Vagina (tissue), 2 donors: ENCODE data around the gene MRPS34. TPM values are rescaled to one million over a fixed set of nuclear protein-coding genes. Genes with fewer than 3 reads are reported as not detected.

Source experiments
- DNase-seq, 2 donors: peaks; one replicate each; pipeline ENCODE4 v3.0.0-alpha.2; 2017; ENCODE audit errors: extremely low spot score in 2 of 2
- H3K27ac ChIP-seq: fragments of 200-600 bp; sonication (generic); one replicate; pipeline ENCODE4 v1.5.1; 2019
- H3K27me3 ChIP-seq: fragments of 200-600 bp; sonication (generic); one replicate; pipeline ENCODE4 v1.5.1; 2019
- H3K36me3 ChIP-seq, 2 donors: fragments of 200-600 bp; sonication (generic); one replicate each; pipeline ENCODE4 v1.5.1; 2017 to 2019
- H3K4me1 ChIP-seq: fragments of 200-600 bp; sonication (generic); one replicate; pipeline ENCODE4 v1.5.1; 2019
- H3K4me3 ChIP-seq, 2 donors: fragments of 200-600 bp; sonication (generic); 1 replicate in 1 of 2; 2 replicates in 1 of 2; pipeline ENCODE4 v1.5.1; 2016 to 2019
- H3K9me3 ChIP-seq: fragments of 200-600 bp; sonication (generic); one replicate; pipeline ENCODE4 v1.5.1; 2019
- POLR2A ChIP-seq, 2 donors: fragments of 450-650 bp; IDR thresholded peaks; one replicate each; pipeline ENCODE4 v1.6.1; 2017; ENCODE audit warnings: antibody characterized with exemption in 2 of 2, mild to moderate bottlenecking in 2 of 2, moderate library complexity in 2 of 2
- POLR2AphosphoS5 ChIP-seq, 2 donors: sonication (generic); formaldehyde crosslinking; IDR thresholded peaks; one replicate each; pipeline ENCODE4 v1.9.0; 2017; ENCODE audit warnings: antibody characterized with exemption in 2 of 2, mild to moderate bottlenecking in 2 of 2, low read depth in 1 of 2; ENCODE audit not compliant: insufficient read depth in 1 of 2
- intact Hi-C: fragments of 100-400 bp; cut with DNase I; formaldehyde crosslinking; loops from one replicate; pipeline ENCODE4 v1.15.1; 2023
- total RNA-seq: library from RNA; depleted of rRNA; stranded (reverse); fragments of >200 nt; gene quantifications from one replicate; pipeline ENCODE4 v1.2.3, GENCODE V29; 2016
- TF ChIP-seq, protein P1 (sequence below), 3 experiments: fragments of 450-650 bp in 2 of 3; fragments of 200-600 bp in 1 of 3; sonication (generic) in 1 of 3; IDR thresholded peaks; one replicate each; pipeline ENCODE4 v1.5.1; 2017 to 2019; ENCODE audit warnings: antibody characterized with exemption in 3 of 3, mild to moderate bottlenecking in 2 of 3, moderate library complexity in 2 of 3

Gene MRPS34
- total RNA-seq, 1 donor from 2014 or later = 89.6 TPM

DNA sequence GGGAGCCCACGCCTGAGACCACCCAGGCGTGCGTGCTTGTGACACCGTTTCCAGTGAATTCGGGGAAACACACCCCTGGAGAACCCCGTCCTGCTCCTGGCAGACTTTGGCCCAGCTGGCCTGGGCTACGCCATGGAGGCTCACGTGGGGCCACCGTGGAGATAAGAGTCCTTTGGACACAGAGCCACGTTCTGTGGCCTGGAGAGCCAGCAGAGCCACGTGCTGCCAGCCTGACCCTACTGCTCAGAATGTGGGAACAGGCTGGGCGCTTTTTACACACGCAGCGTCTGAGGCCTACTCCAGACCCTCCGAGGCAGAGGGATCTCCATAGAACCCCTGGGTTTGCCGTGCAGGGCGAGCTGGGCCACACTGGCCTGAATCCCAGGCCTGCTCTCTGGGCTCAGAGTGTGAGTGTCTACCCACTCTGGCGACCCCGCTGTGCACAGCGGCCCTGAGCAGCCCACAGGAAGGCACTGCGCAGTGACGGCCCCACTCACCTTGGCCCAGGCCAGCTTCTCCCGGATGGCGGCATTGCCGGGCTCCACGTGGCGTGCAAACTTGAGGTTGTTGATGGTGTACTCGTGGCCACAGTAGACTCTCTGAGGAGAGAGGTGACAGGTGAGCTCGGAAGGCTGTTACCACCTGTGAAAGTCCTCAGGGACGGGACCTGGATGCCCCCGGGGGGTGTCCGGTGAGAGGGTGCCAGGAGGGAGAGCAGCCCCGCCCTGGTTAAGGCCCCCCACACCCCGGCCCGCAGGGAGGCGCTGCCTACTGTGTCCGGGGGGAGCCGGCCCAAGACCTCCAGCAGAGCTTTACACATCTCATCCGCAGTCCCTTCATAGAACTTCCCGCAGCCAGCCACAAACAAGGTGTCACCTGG is 43.7 kb upstream of the MRPS34 start:
- Histone ChIP-seq H3K9me3 (no peaks in the 10 kb centered on the region), H3K27ac (no peak overlapping the region), H3K27me3 (no peaks in the 10 kb centered on the region), H3K4me1 (no peaks in the 10 kb centered on the region), H3K4me3 (no peak overlapping the region), H3K36me3 (peaks cover 0 to 49% of the 10 kb centered on the region in 2 donors)
- TF ChIP-seq POLR2AphosphoS5 (IDR thresholded peaks at IDR 0.05; ENCODE audit: insufficient read depth in 1 of 2, low read depth in 1 of 2) (no peak), POLR2A (IDR thresholded peaks at IDR 0.05) (no peak)
- TF ChIP-seq, protein P1, sequence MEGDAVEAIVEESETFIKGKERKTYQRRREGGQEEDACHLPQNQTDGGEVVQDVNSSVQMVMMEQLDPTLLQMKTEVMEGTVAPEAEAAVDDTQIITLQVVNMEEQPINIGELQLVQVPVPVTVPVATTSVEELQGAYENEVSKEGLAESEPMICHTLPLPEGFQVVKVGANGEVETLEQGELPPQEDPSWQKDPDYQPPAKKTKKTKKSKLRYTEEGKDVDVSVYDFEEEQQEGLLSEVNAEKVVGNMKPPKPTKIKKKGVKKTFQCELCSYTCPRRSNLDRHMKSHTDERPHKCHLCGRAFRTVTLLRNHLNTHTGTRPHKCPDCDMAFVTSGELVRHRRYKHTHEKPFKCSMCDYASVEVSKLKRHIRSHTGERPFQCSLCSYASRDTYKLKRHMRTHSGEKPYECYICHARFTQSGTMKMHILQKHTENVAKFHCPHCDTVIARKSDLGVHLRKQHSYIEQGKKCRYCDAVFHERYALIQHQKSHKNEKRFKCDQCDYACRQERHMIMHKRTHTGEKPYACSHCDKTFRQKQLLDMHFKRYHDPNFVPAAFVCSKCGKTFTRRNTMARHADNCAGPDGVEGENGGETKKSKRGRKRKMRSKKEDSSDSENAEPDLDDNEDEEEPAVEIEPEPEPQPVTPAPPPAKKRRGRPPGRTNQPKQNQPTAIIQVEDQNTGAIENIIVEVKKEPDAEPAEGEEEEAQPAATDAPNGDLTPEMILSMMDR (IDR thresholded peaks at IDR 0.05) = no peak
- no peak for DNase-seq
- intact Hi-C loops = no loop called here

DNA sequence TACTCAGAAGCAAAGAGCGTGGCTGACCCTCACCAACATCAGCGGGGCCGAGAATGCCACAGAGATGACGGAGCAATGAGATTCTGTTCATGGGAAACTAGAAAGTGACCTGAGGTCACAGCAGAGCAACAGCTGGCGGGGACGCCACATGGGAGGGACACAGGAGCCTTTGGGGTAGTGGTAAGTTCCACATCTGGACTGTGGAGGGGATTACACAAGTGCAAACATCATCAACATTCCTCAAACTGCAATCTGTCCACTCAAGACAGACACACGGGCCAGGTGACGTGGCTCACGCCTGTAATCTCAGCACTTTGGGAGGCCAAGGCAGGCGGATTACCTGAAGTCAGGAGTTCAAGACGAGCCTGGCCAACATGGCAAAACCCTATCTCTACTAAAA is 42.5 kb upstream of the MRPS34 start:
- no peak overlapping the region for H3K4me3 ChIP-seq
- TF ChIP-seq POLR2AphosphoS5 (IDR thresholded peaks at IDR 0.05; ENCODE audit: insufficient read depth in 1 of 2, low read depth in 1 of 2) (no peak), POLR2A (IDR thresholded peaks at IDR 0.05) (no peak)
- TF ChIP-seq, protein P1 (IDR thresholded peaks at IDR 0.05) = no peak
- H3K36me3 ChIP-seq = peaks cover 0 to 42% of the 10 kb centered on the region in 2 donors
- no peaks in the 10 kb centered on the region for H3K4me1 ChIP-seq
- no peaks in the 10 kb centered on the region for H3K27me3 ChIP-seq
- no peaks in the 10 kb centered on the region for H3K9me3 ChIP-seq
- DNase-seq = no peak
- no peak overlapping the region for H3K27ac ChIP-seq
- intact Hi-C loops = no loop called here

DNA sequence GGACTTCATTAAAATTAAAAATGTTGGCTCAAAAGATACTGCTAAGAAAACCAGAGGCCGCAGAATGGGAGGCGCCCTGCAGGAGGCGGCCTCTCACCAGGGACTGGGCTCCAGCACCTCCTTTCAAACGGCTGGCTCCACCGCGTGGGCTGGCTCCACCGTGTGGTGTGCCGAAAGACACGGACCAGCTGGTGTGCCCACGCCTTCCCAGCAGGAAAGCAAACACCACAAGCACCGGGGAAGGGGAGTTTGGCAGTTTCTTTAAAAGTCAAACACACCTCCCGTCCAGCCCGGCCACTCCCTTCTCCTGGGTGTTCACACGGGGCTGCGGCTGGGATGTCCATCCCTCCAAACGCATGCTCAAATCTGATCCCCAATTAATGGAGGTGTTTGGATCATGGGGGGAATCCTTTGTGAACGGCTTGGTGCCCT is 39.8 kb upstream of the MRPS34 start:
- intact Hi-C loops = no loop called here
- H3K27ac ChIP-seq = no peak overlapping the region
- TF ChIP-seq, protein P1 (IDR thresholded peaks at IDR 0.05) = peak; percentile 15 to 55 (median 40)
- TF ChIP-seq POLR2AphosphoS5 (IDR thresholded peaks at IDR 0.05; ENCODE audit: insufficient read depth in 1 of 2, low read depth in 1 of 2) = peak in 1 of 2 donors; percentile 22
- TF ChIP-seq POLR2A (IDR thresholded peaks at IDR 0.05) = no peak
- DNase-seq = no peak
- no peaks in the 10 kb centered on the region for H3K9me3 ChIP-seq
- no peak overlapping the region for H3K4me3 ChIP-seq
- no peaks in the 10 kb centered on the region for H3K27me3 ChIP-seq
- peaks cover 0 to 39% of the 10 kb centered on the region in 2 donors for H3K36me3 ChIP-seq
- no peaks in the 10 kb centered on the region for H3K4me1 ChIP-seq

DNA sequence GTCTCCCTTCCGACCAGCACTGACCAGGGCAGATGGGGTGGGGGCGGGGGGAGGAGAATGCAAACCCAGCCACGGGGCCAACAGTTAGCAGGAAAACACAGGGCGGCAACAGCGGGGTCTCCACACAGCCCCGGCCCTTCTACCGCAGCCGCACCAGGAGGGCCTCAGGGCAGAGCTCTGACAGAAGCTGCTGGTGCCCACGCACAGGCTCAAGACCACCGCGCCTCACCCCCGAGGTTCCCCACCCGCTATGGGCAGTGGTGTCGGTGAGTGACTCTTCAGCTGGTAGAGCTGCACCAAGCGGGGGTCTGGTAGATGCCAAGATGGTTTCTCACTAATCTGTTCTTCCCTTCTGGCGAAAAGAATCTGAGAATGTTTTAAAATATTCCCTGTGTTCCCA is 37.6 kb upstream of the MRPS34 start:
- Histone ChIP-seq H3K27me3 (no peaks in the 10 kb centered on the region), H3K36me3 (peaks cover 0 to 24% of the 10 kb centered on the region in 2 donors), H3K4me1 (no peaks in the 10 kb centered on the region), H3K27ac (no peak overlapping the region), H3K4me3 (no peak overlapping the region), H3K9me3 (no peaks in the 10 kb centered on the region)
- no peak for TF ChIP-seq POLR2A (IDR thresholded peaks at IDR 0.05)
- intact Hi-C loops = no loop called here
- no peak for DNase-seq

DNA sequence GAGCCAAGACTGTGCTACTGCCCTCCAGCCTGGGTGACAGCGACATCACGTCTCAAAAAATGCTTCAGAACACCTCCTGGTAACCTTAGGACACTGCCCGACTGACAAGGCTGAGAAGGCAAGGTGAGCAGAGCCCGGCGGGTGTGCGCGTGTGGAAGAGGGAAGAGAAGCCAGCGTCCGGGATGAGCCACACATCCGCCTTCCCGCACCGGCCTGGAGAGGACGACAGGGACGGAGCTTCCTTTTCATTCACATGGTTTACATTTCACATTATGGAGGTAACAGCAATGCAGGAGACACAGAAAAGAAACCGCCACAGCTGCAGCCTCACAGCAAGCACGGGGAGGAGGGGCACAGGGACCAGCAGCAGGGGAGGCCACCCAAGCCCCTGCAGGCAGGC is 37.2 kb upstream of the MRPS34 start:
- TF ChIP-seq POLR2A (IDR thresholded peaks at IDR 0.05) (no peak), POLR2AphosphoS5 (IDR thresholded peaks at IDR 0.05; ENCODE audit: insufficient read depth in 1 of 2, low read depth in 1 of 2) (no peak)
- TF ChIP-seq, protein P1 (IDR thresholded peaks at IDR 0.05) = no peak
- intact Hi-C loops = no loop called here
- Histone ChIP-seq H3K4me1 (no peaks in the 10 kb centered on the region), H3K36me3 (peaks cover 0 to 22% of the 10 kb centered on the region in 2 donors), H3K27me3 (no peaks in the 10 kb centered on the region), H3K4me3 (no peak overlapping the region), H3K9me3 (no peaks in the 10 kb centered on the region), H3K27ac (no peak overlapping the region)
- no peak for DNase-seq
